Heart left ventricle (tissue), 16 donors: ENCODE measurements around the gene TAC4. TPM values are rescaled to one million over a fixed set of nuclear protein-coding genes. Genes with fewer than 3 reads are reported as not detected.

Source experiments
- ATAC-seq, 4 donors: fragments of 200-7000 bp; cut with Tn5 transposase; one replicate each; pipeline ENCODE4 v1.9.1; 2020 to 2022; ENCODE audit warnings: moderate library complexity in 4 of 4, mild to moderate bottlenecking in 3 of 4, moderate number of reproducible peaks in 1 of 4
- DNase-seq, 5 donors: peaks; one replicate each; pipeline ENCODE4 v3.0.0-alpha.2; 2020
- H3K27ac ChIP-seq, 12 donors: fragments of 200-600 bp; sonication (generic) in 4 of 12; one replicate each; pipeline versions ENCODE4 v1.5.0 to v1.8.0; 2016 to 2022; ENCODE audit warnings: mild to moderate bottlenecking in 2 of 12
- H3K27me3 ChIP-seq, 9 donors: fragments of 200-600 bp; sonication (generic) in 2 of 9; one replicate each; pipeline versions ENCODE4 v1.5.1 to v1.8.0; 2016 to 2022; ENCODE audit warnings: mild to moderate bottlenecking in 3 of 9
- H3K36me3 ChIP-seq, 9 donors: fragments of 200-600 bp; sonication (generic) in 2 of 9; one replicate each; pipeline versions ENCODE4 v1.5.0 to v1.8.0; 2018 to 2022; ENCODE audit warnings: mild to moderate bottlenecking in 2 of 9
- H3K4me1 ChIP-seq, 12 donors: fragments of 200-600 bp; sonication (generic) in 4 of 12; one replicate each; pipeline versions ENCODE4 v1.5.0 to v1.8.0; 2016 to 2022; ENCODE audit warnings: mild to moderate bottlenecking in 3 of 12
- H3K4me3 ChIP-seq, 12 donors: fragments of 200-600 bp; sonication (generic) in 4 of 12; one replicate each; pipeline versions ENCODE4 v1.5.0 to v1.8.0; 2017 to 2022; ENCODE audit warnings: mild to moderate bottlenecking in 9 of 12, moderate library complexity in 4 of 12
- H3K9me3 ChIP-seq, 12 donors: fragments of 200-600 bp; sonication (generic) in 4 of 12; one replicate each; pipeline versions ENCODE4 v1.5.0 to v1.8.0; 2016 to 2022; ENCODE audit warnings: mild to moderate bottlenecking in 1 of 12
- POLR2A ChIP-seq, 2 donors: fragments of 450-650 bp; IDR thresholded peaks; one replicate each; pipeline ENCODE4 v1.6.1; 2017; ENCODE audit warnings: antibody characterized with exemption in 2 of 2, mild to moderate bottlenecking in 2 of 2, moderate library complexity in 2 of 2
- whole genome bisulfite sequencing, 4 donors: extraction: QIAGEN DNeasy Blood & Tissue Kit in 2 of 4; methylation state at CpG; one replicate each; pipeline versions ENCODE4 v1.1.5 to v1.1.7; 2013 to 2018; 5-methylcytosine and 5-hydroxymethylcytosine counted together
- intact Hi-C, 10 donors: fragments of 100-400 bp; cut with DNase I; formaldehyde crosslinking; loops; one replicate each; pipeline versions ENCODE4 v1.11.1 to v1.14.2; 2022
- polyA plus RNA-seq, 2 donors: library from polyadenylated mRNA; stranded (reverse); fragments of 200-250 nt; gene quantifications; one replicate each; pipeline ENCODE4 v1.2.3, GENCODE V29; 2013
- total RNA-seq, 9 donors: library from RNA; depleted of rRNA in 2 of 9; stranded (reverse); fragments of >200 nt in 2 of 9; fragmentation: NEBNext Ultra II Directional in 3 of 9; extraction: Animal tissue kit (Norgen Biotek cat#: 25700) in 3 of 9; gene quantifications; one replicate each; pipeline versions ENCODE4 v1.1.0 to v1.2.4, GENCODE V29; 2016 to 2023
- TF ChIP-seq, protein P1 (sequence below), 12 donors: fragments of 200-600 bp; sonication (generic) in 4 of 12; IDR thresholded peaks; one replicate each; pipeline versions ENCODE4 v1.5.0 to v1.8.0; 2018 to 2022; ENCODE audit warnings: antibody characterized with exemption in 12 of 12, mild to moderate bottlenecking in 5 of 12
- donor health status: ischemic (EF 13 %, LVEDD 7.1; RV severe dilation, severe dysfunction).
- donor health status: healthy with polysubstance abuse.
- donor health status: DM: no; HTN: yes; CAD: no.
- donor health status: DM: no; HTN: no; CAD: no.
- donor health status: ischemic (EF 25% LVEDD 6.9; RV normal size, moderate dysfunction).
- donor health status: ischemic (EF 25% LVEDD 5.7; RV mildly dilated, moderate dysfunction).
- donor health status: healthy.
- donor health status: DM: yes; HTN: yes; CAD: no.
- donor health status: ischemic (EF 35%, LVEDD 5.7; RV mildly dilated, moderate dysfunction).
- donor health status: nonischemic (EF 11% LVEDD 7.7; RV severe dilation, severe dysfunction).
- donor health status: DM: yes; HTN: yes; CAD: no.
- donor health status: PGD.
- donor health status: ischemic (EF 29% LVEDD 5.4; RV normal size, mild dysfunction).
- donor health status: nonischemic (EF 23%, LVEDD 6.1; RV moderate dilation, normal function).

Gene TAC4
- total and polyA plus RNA-seq, 11 donors: 0.50 to 2.1 (median 1.3) TPM; not detected in 8

DNA sequence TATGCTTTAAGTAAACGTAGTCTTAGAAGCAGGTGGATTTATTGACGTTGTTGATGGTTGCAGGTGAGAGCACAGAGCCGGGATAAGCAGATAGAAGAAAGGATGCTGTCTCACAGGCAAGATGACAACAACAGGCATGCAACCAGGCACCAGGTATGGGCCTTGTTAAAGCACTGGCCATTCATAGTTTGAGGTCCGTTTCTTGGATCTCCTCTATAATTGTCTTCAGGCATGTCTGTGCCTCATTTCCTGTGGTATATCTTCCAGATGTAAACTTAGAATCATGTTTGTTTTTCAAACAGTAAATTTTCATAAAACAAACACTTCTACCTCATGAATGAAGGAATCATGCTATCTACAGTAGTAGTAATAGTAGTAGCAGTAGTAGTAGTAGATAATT lies 38.8 kb downstream of the TAC4 start:
- no peaks in the 10 kb centered on the region for H3K27me3 ChIP-seq
- ATAC-seq: no peak
- H3K36me3 ChIP-seq: peaks cover 0 to 100% (median 98%) of the 10 kb centered on the region in 9 donors
- intact Hi-C loops: no loop called here
- 69 to 81% (median 75%) methylated on average over 4 of the region's 4 CpGs for WGBS, 4 donors
- no peak for TF ChIP-seq POLR2A (IDR thresholded peaks at IDR 0.05)
- TF ChIP-seq, protein P1, sequence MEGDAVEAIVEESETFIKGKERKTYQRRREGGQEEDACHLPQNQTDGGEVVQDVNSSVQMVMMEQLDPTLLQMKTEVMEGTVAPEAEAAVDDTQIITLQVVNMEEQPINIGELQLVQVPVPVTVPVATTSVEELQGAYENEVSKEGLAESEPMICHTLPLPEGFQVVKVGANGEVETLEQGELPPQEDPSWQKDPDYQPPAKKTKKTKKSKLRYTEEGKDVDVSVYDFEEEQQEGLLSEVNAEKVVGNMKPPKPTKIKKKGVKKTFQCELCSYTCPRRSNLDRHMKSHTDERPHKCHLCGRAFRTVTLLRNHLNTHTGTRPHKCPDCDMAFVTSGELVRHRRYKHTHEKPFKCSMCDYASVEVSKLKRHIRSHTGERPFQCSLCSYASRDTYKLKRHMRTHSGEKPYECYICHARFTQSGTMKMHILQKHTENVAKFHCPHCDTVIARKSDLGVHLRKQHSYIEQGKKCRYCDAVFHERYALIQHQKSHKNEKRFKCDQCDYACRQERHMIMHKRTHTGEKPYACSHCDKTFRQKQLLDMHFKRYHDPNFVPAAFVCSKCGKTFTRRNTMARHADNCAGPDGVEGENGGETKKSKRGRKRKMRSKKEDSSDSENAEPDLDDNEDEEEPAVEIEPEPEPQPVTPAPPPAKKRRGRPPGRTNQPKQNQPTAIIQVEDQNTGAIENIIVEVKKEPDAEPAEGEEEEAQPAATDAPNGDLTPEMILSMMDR (IDR thresholded peaks at IDR 0.05): no peak
- no peaks in the 10 kb centered on the region for H3K9me3 ChIP-seq
- DNase-seq: no peak
- no peak overlapping the region for H3K27ac ChIP-seq
- peaks cover 0 to 8% (median 0%) of the 10 kb centered on the region in 12 donors for H3K4me1 ChIP-seq
- no peak overlapping the region for H3K4me3 ChIP-seq

DNA sequence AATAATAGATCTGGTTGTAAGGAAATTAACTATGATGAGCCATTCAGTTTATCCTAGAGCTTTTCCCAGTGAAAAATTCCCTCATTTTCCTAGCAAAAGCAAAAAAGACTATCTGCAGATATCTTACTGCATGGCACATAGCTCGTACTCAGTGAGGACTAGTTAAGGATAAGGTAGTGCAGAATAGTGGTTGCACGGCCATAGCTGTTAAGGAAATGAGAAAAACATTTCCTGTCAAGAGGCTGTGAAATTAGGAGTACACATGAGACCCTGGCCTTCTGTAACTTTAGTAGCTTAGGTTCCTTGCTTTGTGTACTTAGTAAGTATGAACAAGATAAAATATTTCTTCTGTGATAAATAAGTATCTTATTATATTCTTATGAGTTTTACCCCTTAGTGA lies 49.1 kb downstream of the TAC4 start:
- Histone ChIP-seq H3K27ac (peak overlapping the region in 4 of 12 donors; percentile 2 to 46 (median 18)), H3K27me3 (no peaks in the 10 kb centered on the region), H3K4me3 (no peak overlapping the region), H3K4me1 (peaks cover 0 to 39% (median 16%) of the 10 kb centered on the region in 12 donors), H3K9me3 (no peaks in the 10 kb centered on the region), H3K36me3 (peaks cover 0 to 100% (median 99%) of the 10 kb centered on the region in 9 donors)
- ATAC-seq: no peak
- no peak for DNase-seq
- TF ChIP-seq, protein P1 (IDR thresholded peaks at IDR 0.05): no peak
- no peak for TF ChIP-seq POLR2A (IDR thresholded peaks at IDR 0.05)
- intact Hi-C loops: loop anchor here in 2 of 10 donors (10.0 kb wide), 1 partner anchor 46 kb away; the partner anchor contains the start of gene TAC4 (in 2 of the 2)
- WGBS, 4 donors: 65 to 75% (median 73%) methylated on average over 2 of the region's 2 CpGs

DNA sequence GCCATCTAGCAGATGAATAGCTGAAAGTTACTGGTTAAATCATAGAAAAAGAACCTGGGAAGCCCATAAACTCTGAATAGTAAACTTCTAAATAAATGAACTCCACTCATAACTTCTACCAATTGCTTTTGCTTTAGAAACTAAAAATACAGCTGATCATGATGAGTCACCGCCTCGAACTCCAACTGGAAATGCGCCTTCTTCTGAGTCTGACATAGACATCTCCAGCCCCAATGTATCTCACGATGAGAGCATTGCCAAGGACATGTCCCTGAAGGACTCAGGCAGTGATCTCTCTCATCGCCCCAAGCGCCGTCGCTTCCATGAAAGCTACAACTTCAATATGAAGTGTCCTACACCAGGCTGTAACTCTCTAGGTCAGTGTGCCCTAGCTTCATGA lies 49.7 kb downstream of the TAC4 start:
- Histone ChIP-seq H3K27me3 (no peaks in the 10 kb centered on the region), H3K27ac (peak overlapping the region in 5 of 12 donors; percentile 2 to 46 (median 19)), H3K4me3 (no peak overlapping the region), H3K9me3 (no peaks in the 10 kb centered on the region), H3K4me1 (peaks cover 0 to 39% (median 22%) of the 10 kb centered on the region in 12 donors), H3K36me3 (peaks cover 0 to 100% (median 99%) of the 10 kb centered on the region in 9 donors)
- DNase-seq: no peak
- WGBS, 4 donors: 69 to 80% (median 74%) methylated on average over 8 of the region's 8 CpGs
- intact Hi-C loops: loop anchor here in 2 of 10 donors (10.0 kb wide), 1 partner anchor 47 kb away; the partner anchor contains the start of gene TAC4 (in 2 of the 2)
- TF ChIP-seq, protein P1 (IDR thresholded peaks at IDR 0.05): no peak
- ATAC-seq: peak; percentile 32 to 60 (median 45)

DNA sequence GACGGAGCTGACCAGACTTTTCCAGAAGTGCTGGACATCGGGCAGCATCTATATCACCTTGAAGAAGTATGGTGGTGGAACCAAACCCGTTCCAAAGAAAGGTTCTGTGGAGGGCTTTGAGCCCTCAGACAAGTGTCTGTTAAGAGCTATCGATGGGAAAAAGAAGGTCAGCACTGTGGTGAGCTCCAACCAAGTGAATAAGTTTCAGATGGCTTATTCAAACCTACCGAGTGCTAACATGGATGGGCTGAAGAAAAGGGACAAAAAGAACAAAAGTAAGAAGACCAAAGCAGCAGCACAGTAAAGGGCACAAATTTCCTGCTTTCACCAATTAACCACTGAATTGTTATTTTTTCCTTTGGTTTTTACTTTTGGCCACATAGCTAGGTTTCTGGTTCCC lies 52.5 kb downstream of the TAC4 start:
- no peaks in the 10 kb centered on the region for H3K27me3 ChIP-seq
- intact Hi-C loops: loop anchor here in 2 of 10 donors (10.0 kb wide), 1 partner anchor 49 kb away; the partner anchor contains the start of gene TAC4 (in 2 of the 2)
- peaks cover 0 to 97% (median 92%) of the 10 kb centered on the region in 9 donors for H3K36me3 ChIP-seq
- ATAC-seq: no peak
- peaks cover 4 to 63% (median 36%) of the 10 kb centered on the region in 12 donors for H3K4me1 ChIP-seq
- no peak for TF ChIP-seq POLR2A (IDR thresholded peaks at IDR 0.05)
- TF ChIP-seq, protein P1 (IDR thresholded peaks at IDR 0.05): no peak
- WGBS, 4 donors: 67 to 80% (median 77%) methylated on average over 5 of the region's 5 CpGs
- DNase-seq: no peak
- no peaks in the 10 kb centered on the region for H3K9me3 ChIP-seq
- no peak overlapping the region for H3K4me3 ChIP-seq
- no peak overlapping the region for H3K27ac ChIP-seq
